Muscle of arm (tissue), 12 donors: Measurements from ENCODE around the gene SHKBP1. TPM values are rescaled to one million over a fixed set of nuclear protein-coding genes. Genes with fewer than 3 reads are reported as not detected.
"Not testable (repeated sequence)": the region's sequence is repeated elsewhere in the genome, so short reads cannot be mapped to it uniquely, and the experiment has no call there.

ENCODE experiments used
- DNase-seq: peaks from one replicate; pipeline ENCODE4 v3.0.0-alpha.2; 2013
- polyA plus RNA-seq, 12 donors: library from polyadenylated mRNA; unstranded; fragments of 120-200 nt; gene quantifications; one replicate each; pipeline ENCODE4 v1.2.1, GENCODE V29; 2013; ENCODE audit not compliant: insufficient read length in 12 of 12

SHKBP1 gene
- polyA plus RNA-seq, 12 donors: 12.8 to 160 (median 19.1) TPM; not detected in 1

DNA sequence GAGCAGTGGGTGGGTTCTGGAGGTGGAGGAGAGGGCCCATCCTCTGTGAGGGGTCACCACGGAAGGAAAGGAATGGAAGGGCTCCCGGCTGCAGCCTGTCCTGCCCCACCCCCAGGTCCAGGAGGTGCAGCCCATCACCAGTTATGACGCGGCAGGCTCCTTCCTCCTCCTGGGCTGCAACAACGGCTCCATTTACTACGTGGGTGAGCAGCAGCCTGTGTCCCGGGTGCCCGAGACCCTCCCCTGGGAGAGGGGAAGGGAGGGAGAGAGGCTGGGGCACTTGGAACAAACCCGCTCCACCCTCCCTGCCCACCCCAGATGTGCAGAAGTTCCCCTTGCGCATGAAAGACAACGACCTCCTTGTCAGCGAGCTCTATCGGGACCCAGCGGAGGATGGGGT lies 6.6 kb downstream of the SHKBP1 start:
- no peak for DNase-seq

DNA sequence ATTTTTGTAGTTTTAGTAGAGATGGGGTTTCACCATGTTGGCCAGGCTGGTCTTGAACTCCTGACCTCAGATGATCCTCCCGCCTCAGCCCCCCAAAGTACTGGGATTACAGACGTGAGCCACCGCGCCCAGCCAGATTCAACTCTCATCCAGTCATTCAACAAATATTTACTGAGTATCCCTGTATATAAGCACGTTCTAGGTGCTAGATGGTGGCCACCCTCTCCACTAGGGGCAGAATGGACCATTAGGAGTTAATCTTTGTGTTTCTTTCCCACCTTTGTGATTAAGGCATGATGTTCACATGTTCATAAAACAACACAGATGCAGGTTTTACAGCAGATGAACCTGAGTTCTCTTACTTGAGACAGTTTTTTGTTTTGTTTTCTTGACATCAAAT lies 7.3 kb downstream of the SHKBP1 start:
- DNase-seq: no peak

DNA sequence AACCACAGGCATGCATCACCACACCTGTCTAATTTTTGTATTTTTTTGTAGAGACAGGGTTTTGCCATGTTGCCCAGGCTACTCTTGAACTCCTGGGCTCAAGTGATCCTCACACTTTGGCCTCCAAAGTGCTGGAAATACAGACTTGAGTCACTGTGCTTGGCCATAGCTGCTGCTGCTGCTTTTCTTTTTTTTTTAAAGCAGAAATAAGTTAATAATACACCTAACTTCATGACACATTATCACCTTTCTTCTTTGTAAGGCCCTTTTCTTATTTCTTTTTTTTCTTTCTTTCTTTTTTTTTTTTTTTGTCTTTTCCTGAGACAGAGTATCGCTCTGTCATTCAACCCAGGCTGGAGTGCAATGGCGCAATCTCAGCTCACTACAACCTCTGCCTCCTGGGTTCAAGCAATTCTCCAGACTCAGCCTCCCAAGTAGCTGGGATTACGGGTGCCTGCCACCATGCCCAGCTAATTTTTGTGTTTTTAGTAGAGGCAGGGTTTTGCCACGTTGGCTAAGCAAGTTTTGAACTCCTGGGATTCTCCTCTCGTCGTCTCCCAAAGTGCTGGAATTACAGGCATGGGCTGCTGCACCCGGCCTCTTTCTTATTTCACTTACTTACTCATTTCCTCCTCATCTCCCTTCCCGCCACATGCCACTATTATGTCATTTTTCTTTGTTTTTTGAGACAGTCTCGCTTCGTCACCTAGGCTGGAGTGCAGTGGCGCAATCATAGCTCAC lies 8.7 kb downstream of the SHKBP1 start:
- DNase-seq: no peak

DNA sequence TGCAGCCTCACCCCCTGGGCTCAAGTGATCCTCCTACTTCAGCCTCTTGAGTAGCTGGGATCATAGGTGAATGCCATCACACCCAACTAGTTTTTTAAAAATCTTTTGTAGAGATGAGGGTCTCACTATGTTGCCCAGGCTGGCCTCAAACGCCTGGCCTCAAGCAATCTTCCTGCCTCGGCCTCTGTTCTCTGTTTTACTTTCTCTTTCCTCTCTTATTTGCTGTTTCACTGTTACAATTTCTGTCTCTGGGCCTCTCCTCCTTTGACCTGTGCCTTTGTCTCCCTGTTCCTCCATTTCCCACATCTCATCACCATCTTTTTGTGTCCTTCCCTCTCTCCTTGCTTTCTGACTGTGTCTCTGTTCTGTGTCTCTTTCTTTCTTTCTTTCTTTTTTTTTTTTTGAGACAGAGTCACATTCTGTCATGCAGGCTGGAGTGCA lies 9.3 kb downstream of the SHKBP1 start:
- no peak for DNase-seq

DNA sequence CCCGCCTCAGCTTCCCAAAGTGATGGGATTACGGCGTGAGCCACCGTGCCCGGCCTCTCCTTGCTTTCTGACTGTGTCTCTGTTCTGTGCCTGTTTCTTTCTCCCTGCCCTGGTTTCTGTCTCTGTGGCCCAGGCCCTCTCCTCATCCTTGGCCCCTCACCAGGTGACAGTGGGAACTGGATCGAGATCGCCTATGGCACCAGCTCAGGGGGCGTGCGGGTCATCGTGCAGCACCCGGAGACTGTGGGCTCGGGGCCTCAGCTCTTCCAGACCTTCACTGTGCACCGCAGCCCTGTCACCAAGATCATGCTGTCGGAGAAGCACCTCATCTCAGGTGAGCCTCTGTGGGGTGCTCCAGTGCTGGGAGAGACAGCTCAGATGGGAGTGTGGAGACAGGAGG lies 9.9 kb downstream of the SHKBP1 start:
- no peak for DNase-seq

DNA sequence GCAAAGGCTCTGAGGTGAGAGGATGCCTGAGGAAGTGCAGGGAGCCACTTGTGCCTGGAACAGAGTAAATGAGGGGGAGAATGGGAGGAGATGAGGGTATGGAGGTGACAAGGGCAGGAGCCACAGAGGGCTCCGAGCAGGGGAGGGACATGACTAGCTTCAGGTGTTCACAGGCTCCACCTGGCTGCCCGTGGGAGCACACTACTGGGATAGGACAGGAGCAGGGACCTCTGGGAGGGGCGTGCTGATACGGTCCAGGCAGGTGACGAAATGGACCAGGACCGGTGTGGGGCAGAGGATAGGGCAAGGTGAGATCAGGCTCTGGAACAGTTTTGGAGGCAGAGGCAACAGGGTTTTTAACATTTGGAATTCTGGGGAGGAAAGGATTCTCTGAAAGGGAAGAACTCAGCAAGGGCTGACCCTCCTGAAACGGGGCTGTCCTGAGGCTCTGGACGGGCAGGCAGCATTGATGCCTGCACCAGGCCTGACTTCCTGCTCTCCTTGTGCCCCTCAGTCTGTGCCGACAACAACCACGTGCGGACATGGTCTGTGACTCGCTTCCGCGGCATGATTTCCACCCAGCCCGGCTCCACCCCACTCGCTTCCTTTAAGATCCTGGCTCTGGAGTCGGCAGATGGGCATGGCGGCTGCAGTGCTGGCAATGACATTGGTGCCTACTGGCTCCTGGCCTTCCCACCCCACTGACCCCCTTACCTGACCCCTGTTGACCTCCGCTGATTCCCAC lies 11.6 kb downstream of the SHKBP1 start:
- no peak for DNase-seq

DNA sequence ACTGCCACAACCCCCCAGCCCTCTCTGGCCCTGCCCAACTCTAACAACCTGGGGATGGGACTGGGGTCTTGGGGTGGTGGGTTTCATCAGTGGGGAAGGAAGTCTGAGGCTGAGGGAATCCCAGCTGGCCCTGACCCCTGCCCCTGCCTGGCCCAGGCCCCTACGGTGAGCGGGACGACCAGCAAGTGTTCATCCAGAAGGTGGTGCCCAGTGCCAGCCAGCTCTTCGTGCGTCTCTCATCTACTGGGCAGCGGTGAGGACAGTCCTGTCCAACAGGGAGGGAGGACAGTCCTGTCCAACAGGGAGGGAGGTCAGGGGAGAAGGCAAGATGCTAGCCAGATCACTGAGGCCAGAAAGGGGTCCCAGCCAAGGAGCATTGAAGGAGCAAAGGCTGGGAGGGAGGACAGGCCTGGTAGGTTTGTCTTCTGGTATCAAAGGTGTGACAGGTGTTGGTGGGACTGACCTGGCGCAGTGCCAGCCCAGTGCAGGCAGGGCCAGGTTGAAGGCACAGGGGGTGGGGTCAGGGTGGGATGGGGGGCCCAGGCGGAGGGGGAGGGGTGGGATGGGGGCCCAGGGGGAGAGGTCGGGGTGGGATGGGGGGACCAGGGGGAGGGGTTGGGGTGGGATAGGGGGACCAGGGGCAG lies 12.4 kb downstream of the SHKBP1 start:
- no peak for DNase-seq

DNA sequence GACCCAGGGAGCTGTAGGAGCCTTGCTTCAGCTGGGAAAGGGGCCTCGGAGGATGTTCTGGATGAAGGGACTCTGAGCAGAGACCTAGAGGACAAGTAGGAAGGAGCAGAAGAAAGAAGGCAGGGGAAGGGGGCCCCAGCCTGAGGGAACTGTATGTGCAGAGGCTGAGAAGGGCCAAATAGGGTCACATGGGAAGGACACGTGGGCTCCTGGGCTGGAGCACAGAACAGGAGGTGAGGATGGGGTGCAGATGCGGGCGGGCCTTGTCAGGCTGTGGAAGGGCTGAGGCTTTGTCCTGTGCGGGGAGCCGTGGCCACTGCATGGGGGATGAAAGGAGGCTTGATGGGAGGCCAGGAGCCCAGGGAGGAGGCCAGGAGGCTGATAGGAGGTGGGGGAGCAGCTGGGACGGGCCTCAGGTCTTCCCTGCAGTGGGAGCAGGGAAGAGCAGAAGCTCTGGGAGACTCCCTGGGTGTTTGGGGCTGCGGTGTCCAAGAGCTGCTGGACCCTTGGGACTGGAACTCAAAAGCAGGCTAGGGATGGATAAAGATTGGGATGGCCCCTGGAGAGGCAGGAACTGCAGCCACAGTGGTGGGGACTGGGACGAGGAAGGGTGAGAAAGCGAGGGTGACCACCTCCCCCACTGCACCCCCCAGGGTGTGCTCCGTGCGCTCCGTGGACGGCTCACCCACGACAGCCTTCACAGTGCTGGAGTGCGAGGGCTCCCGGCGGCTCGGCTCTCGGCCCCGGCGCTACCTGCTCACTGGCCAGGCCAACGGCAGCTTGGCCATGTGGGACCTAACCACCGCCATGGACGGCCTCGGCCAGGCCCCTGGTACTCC lies 13.1 kb downstream of the SHKBP1 start:
- DNase-seq: no peak

DNA sequence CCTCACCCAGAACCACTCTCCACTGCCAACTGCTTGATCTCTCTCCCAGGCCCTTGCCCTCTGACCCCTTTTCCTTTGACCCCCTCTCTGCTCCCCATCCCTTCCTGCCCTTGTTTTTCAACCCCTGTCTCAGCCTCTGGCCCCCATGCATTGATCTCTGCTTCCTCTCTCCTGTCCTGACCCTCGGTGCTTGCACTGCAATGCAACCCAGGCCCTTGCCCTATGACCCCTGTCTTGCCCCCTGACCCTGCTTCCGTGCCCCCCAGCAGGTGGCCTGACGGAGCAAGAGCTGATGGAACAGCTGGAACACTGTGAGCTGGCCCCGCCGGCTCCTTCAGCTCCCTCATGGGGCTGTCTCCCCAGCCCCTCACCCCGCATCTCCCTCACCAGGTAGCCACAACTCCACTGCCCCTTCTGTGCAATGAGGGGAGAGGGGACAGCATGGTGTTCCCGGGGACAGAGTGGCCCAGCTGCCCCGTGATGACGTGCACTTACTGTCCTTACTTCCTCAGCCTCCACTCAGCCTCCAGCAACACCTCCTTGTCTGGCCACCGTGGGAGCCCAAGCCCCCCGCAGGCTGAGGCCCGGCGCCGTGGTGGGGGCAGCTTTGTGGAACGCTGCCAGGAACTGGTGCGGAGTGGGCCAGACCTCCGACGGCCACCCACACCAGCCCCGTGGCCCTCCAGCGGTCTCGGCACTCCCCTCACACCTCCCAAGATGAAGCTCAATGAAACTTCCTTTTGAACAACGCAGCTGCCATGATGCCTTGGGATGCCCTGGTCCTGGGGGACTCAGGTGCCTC lies 14.0 kb downstream of the SHKBP1 start:
- DNase-seq: no peak

DNA sequence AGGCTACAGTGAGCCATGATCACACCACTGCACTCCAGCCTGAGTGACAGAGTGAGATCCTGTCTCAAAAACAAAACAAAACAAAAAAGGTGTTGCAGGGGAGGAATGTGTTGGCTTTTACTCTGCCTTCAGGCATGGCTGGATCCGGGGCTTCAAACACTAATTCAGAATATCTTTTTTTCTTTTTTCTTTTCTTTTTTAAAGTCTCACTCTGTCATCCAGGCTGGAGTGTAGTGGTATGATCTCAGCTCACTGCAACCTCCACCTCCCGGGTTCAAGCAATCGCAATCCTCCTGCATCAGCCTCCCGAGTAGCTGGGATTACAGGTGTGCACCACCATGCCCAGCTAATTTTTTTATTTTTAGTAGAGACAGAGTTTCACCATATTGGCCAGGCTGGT lies 15.1 kb downstream of the SHKBP1 start:
- not testable (repeated sequence) for DNase-seq

DNA sequence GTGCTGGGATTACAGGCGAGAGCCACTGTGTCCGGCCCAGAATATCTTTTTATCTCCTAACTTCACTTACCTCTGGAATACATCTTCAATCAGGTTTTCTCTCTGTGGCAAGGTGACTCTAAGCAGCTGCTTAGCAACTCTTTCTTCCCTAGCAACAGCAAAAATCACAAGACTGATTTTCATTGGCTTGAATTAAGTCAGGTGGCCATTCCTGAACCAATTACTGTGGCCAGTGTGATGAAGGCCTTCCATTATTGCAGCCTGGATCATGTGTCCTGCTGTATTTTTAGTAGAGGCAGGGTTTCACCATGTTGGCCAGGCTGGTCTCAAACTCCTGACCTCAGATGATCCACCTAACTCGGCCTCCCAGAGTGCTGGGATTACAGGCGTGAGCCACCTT lies 15.5 kb downstream of the SHKBP1 start:
- DNase-seq: no peak

DNA sequence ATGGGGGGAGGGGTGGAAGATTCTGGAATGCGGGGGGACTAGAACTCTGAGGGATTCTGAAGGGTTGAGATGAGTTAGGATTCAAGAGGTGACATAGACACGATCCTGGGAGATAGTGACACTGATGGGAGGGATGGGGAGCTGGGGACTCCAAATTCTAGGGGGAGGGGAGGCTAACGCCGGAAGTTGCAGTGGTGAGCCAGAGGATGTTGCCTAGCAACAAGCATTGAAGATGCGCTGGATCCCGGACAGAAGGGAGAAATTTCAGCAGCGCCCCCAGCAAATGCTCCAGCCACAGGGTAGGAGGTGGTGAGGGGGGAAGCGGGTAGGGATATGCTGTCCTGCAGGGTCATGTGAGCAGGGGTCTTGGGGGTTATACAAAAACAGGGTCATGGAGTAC lies 17.6 kb downstream of the SHKBP1 start:
- DNase-seq: no peak

DNA sequence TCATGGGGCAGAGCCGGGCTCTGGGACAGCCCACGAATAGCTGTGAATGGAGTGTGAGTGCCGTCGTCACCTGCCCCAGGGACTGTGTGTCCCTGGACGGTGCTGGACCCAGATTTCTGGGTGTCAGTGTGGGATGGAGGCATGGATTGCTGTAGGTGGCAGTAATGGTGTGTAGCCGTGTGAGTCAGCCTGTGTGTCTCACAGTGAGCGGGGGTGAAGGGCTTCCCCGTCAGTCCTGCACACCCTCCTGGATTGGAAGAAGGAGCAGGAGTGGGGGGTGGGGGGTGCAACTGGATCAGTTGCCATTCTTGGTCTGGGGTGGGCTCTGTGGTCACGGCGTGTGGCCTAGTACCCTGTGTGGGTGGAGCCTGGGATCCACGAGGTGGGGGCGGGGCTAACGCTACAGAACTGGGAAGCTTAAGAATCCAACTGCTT lies 18.0 kb downstream of the SHKBP1 start:
- no peak for DNase-seq

DNA sequence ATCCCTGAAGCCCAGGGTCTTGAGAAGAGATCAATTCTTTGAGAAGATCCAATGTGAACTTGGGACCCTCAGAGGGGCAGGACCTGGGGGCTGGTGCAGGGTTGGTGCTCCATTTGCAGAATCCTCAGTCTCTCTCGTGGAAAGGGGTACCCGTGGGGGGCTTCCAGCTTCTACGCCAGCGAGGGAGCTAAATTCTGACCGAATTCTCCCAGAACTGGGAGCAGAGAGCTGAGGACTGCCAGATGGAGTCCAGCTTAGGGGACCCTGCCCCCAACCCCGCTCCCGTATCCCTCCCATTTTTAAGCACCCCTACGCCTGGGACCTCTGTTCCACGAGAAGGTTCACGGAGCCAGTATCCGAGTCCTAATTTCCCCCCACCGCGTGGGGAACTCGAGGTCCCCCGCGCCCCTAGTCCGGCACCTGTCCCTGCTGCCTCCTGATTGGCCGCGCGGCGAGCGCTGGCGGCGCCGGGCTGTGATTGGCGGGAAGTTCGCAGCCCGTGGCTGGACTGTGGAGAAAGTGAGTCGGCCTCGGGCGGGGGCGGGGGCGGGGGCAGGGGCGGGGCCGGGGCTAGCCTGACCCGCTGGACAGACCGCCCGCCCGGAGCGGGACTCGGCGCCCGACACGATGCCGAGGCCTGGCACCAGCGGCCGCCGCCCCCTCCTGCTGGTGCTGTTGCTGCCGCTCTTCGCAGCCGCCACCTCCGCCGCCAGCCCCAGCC lies 20.1 kb downstream of the SHKBP1 start:
- DNase-seq: no peak

DNA sequence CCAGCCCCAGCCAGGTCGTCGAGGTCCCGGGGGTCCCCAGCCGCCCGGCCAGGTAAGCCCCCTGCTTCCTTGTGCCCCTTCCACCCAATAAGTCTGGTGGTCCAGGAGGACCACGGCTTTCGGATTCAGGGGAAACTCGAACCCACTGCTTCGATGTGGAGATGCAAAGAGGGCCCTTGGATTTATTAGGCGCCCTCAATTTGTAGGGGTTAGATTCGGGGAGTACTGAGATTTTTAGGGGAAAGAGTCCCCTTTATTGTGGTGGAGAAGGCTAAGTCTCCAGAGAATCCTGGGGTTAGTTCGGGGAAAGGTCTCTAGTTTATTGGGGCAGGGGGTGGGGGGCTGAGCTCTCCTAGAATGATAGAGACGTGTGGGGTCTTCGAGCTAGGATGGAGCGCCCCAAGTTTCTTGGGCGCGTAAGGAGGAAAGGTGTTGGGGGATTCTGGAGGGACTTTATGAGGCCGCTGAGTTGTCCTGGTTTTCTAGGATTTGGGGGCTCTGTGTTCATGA lies 20.7 kb downstream of the SHKBP1 start:
- DNase-seq: no peak

DNA sequence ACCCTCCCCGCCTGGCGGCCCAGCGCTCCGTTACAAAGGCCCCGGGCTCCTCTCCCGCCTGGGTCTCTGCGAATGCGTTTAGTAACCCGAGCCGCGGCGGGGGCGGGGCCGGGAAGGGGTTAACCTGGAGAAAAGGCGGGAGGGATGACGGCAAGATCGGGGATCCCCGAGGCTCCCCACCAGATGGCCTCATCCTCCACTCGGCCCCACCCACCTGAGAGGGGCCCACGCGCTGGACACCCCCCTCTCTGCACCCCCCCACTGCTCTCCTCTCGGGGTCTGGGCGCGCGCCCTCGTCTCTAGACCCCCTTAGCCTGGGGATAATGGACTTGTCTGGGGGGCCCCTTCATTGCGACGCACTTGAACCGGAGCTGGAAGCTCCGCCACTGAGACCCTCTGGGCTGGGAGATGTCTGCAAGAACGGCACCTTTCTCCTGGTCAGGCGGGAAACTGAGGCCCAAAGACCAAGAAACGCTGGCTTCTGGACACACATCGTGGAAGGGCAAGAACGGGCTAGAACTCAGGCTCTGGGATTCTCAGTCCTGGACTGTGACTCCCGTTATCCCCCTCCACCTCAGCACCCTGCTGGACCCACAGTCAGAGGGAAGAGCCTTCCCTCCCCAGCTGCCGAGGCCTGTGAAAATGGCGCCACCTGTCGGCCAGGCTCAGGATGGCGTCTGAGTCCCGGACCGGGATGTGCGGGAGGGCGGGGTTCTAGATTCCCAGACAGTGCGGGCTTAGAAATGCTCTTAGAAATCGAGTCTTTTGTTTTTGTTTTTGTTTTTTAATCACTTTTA lies 21.6 kb downstream of the SHKBP1 start:
- peak; percentile 97 for DNase-seq

DNA sequence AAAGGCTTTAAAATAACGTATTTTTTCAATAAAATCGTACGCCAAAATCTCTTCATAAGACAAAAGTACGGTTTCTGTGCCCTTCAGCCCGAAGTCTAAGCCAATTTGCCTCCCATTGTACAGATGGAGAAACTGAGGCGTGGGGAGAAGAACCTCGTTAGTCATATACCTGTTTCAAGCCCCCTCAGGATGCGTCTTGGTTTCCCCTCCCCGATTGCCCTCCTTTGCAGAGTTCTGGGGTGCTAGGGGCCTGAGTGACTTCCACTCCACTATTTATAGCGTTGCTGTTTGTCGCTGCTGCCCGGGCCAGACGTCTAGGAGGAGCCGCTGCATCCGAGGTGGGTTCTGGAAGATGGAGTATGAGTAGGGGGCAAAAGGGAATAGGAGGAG lies 22.2 kb downstream of the SHKBP1 start:
- DNase-seq: no peak

DNA sequence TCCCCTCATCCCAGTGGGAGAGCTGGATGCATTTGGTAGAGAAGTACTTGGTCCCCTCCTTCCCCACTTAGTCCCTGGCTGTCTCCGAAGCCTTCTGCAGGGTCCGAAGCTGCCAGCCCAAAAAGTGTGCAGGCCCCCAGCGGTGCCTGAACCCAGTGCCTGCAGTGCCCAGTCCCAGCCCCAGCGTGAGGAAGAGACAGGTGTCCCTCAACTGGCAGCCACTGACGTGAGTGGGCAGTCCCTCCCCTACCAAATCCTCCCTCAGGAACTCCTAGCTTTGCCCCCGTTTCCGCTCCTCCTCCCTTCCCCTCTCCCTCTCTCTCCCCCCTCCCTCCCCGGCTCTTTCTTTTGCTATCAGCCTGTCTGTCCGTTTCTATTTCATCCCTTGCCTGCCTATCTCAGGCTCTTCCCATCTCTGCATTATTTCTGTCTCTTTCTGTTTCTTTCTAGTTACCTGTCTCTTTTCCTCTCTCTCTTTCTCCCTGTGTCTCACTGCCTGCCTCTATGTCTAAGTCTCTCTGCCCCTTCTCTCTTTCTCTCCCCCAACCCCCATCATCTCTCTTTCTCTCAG lies 22.7 kb downstream of the SHKBP1 start:
- no peak for DNase-seq
